ENCODE measurements around the gene CDK5. TPM values are rescaled to one million over a fixed set of nuclear protein-coding genes. Genes with fewer than 3 reads are reported as not detected.

The CDK5 gene
- total and polyA plus RNA-seq, 2 of the 13 experiments (the other 11 are each of a cell fraction or from before 2014, with no cell fraction given): 16.4 to 21.3 TPM

GRCh38 chr7:151080522-151081169, 22.9 kb upstream of the CDK5 start, which contains the start of gene FASTK (continued):
- TF ChIP-seq SP5 (CRISPR knock-in tag; IDR thresholded peaks at IDR 0.05; ENCODE audit: borderline replicate concordance, low read depth): peak; percentile 49; the same call in 1 of the 2 replicates
- no peak for TF ChIP-seq ONECUT2 (CRISPR knock-in tag; IDR thresholded peaks at IDR 0.05)
- 0 out of 2 replicates have a peak, but pooled peaks have one; percentile 18 for TF ChIP-seq ZXDC (CRISPR knock-in tag; IDR thresholded peaks at IDR 0.05)
- TF ChIP-seq ZNF44 (CRISPR knock-in tag; IDR thresholded peaks at IDR 0.05): peak; percentile 77; the same call in 1 of the 2 replicates
- peak; percentile 33; the same call in 1 of the 2 replicates for TF ChIP-seq FOXK1 (CRISPR knock-in tag; IDR thresholded peaks at IDR 0.05; ENCODE audit: borderline replicate concordance, low read depth)
- TF ChIP-seq RARA (CRISPR knock-in tag; IDR thresholded peaks at IDR 0.05): no peak
- no peak for TF ChIP-seq GPN1 (CRISPR knock-in tag; IDR thresholded peaks at IDR 0.05; ENCODE audit: borderline replicate concordance)
- TF ChIP-seq, protein P1, sequence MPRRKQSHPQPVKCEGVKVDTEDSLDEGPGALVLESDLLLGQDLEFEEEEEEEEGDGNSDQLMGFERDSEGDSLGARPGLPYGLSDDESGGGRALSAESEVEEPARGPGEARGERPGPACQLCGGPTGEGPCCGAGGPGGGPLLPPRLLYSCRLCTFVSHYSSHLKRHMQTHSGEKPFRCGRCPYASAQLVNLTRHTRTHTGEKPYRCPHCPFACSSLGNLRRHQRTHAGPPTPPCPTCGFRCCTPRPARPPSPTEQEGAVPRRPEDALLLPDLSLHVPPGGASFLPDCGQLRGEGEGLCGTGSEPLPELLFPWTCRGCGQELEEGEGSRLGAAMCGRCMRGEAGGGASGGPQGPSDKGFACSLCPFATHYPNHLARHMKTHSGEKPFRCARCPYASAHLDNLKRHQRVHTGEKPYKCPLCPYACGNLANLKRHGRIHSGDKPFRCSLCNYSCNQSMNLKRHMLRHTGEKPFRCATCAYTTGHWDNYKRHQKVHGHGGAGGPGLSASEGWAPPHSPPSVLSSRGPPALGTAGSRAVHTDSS (CRISPR knock-in tag; conservative IDR thresholded peaks at IDR 0.05): no peak
- no peak for TF ChIP-seq CBFB (CRISPR knock-in tag; IDR thresholded peaks at IDR 0.05)
- 0 out of 2 replicates have a peak, but pooled peaks have one; percentile 63 for TF ChIP-seq E2F2 (CRISPR knock-in tag; IDR thresholded peaks at IDR 0.05; ENCODE audit: borderline replicate concordance)
- TF ChIP-seq AGO1 (IDR thresholded peaks at IDR 0.05; ENCODE audit: low read depth, low read length, poor library complexity, severe bottlenecking): peak; percentile 87
- peak; percentile 14; the same call in 1 of the 2 replicates for TF ChIP-seq ZNF563 (CRISPR knock-in tag; IDR thresholded peaks at IDR 0.05)
- no peak for TF ChIP-seq ZKSCAN5 (CRISPR knock-in tag; IDR thresholded peaks at IDR 0.05)
- TF ChIP-seq ATF2 (CRISPR knock-in tag; IDR thresholded peaks at IDR 0.05): peak; percentile 60; the same call in 1 of the 2 replicates
- peak; percentile 31 for TF ChIP-seq ZNF691 (CRISPR knock-in tag; IDR thresholded peaks at IDR 0.05; ENCODE audit: borderline replicate concordance, low read depth)
- TF ChIP-seq, protein P2, sequence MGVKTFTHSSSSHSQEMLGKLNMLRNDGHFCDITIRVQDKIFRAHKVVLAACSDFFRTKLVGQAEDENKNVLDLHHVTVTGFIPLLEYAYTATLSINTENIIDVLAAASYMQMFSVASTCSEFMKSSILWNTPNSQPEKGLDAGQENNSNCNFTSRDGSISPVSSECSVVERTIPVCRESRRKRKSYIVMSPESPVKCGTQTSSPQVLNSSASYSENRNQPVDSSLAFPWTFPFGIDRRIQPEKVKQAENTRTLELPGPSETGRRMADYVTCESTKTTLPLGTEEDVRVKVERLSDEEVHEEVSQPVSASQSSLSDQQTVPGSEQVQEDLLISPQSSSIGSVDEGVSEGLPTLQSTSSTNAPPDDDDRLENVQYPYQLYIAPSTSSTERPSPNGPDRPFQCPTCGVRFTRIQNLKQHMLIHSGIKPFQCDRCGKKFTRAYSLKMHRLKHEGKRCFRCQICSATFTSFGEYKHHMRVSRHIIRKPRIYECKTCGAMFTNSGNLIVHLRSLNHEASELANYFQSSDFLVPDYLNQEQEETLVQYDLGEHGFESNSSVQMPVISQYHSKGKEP (CRISPR knock-in tag; IDR thresholded peaks at IDR 0.05): peak; percentile 18; the same call in 1 of the 2 replicates
- TF ChIP-seq, protein P3, sequence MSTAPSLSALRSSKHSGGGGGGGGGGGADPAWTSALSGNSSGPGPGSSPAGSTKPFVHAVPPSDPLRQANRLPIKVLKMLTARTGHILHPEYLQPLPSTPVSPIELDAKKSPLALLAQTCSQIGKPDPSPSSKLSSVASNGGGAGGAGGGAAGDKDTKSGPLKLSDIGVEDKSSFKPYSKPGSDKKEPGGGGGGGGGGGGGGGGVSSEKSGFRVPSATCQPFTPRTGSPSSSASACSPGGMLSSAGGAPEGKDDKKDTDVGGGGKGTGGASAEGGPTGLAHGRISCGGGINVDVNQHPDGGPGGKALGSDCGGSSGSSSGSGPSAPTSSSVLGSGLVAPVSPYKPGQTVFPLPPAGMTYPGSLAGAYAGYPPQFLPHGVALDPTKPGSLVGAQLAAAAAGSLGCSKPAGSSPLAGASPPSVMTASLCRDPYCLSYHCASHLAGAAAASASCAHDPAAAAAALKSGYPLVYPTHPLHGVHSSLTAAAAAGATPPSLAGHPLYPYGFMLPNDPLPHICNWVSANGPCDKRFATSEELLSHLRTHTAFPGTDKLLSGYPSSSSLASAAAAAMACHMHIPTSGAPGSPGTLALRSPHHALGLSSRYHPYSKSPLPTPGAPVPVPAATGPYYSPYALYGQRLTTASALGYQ (CRISPR knock-in tag; IDR thresholded peaks at IDR 0.05): peak; percentile 48

All from HepG2 (cell line).